Activated T-cell treated with anti-CD3 and anti-CD28 coated beads, Interleukin-2, amount 50 U/mL, for 1 hour (primary cell): Measurements from ENCODE around the gene CPEB2.
"Not testable (repeated sequence)": the region's sequence is repeated elsewhere in the genome, so short reads cannot be mapped to it uniquely, and the experiment has no call there.

Source experiments
- DNase-seq: peaks from one replicate; pipeline ENCODE4 v3.0.0-alpha.2; 2020

CPEB2 gene

GRCh38 chr4:15063341-15063740, 61.1 kb downstream of the CPEB2 start:
- no peak for DNase-seq

DNA sequence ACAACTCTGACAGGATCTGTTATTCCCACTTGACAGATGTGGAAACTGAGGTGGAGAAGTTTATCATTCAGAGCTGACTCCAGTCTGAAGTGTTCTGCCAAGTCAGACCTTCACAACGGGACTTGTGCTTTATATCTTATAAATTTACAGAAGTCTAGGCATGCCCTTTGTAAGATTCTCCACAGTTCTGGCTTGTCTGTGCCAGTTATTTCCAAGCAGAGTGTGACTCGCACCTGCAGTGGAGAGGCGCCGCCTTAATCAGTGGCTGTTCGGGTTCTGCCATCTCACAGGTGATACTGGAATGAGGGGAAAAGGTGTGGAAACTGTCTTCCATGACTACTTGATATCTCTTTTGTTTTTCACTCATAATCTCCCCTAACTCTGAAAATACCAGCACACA, 63.2 kb downstream of the CPEB2 start:
- no peak for DNase-seq

- DNase-seq, result no peak
Observed at GRCh38 chr4:15066140-15066539, 63.9 kb downstream of the CPEB2 start.

GRCh38 chr4:15068298-15068697, 66.0 kb downstream of the CPEB2 start:
- no peak for DNase-seq

DNA sequence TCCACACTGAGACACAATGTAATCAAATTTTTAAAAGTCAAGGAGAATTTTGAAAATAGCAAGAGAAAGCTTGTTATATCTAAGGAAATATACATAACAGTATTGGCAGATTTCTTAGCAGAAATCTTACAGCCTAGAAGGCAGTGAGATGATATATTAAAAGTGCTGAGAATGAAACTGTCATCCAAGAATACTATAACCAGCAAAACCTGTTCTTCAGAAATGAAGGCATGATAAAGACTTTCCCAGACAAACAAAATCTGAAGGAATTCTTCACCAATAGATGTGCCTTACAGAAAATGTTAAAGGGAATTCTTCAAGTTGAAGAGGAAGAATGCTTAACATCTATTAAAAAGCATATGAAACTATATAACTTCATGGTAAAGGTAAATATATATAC, 73.6 kb downstream of the CPEB2 start:
- DNase-seq, result no peak

DNA sequence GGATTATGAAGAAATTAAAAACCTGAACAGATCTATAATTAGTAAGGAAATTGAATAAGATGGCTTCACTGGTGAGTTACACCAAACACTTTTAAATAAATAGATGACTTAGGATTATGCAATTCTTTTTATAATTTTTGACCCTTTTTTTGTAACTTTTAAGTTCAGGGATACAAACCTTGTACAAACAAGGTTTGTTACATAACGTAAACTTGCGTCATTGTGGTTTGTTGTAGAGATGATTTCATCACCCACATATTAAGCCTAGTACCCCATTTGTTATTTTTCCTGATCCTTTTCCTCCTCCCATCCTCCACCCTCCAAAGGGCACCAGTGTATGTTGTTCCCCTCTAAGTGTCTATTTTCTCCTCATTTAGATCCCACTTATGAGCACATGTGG, 75.7 kb downstream of the CPEB2 start:
- no peak for DNase-seq

GRCh38 chr4:15078682-15079642, 76.7 kb downstream of the CPEB2 start:
- no peak for DNase-seq

DNA sequence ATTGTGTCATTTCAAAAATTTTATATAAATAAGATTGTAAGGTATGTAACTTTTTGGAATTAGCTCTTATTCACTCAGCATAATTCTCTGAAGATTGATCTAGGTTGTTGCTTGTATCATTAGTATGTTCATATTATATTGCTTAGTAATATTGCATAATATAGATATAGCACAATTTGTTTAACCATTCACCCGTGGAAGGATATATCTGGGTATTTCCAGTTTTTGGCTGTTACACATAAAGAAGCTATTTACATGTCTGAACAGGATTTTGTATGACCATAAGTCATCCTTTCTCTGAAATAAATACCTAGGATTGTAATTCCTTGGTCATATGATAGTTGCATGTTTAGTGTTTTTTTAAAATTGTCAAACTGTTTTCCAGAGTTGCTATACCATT, 82.5 kb downstream of the CPEB2 start:
- DNase-seq, result no peak

- DNase-seq, result not testable (repeated sequence)
Observed at GRCh38 chr4:15085762-15086161, 83.5 kb downstream of the CPEB2 start.

- not testable (repeated sequence) for DNase-seq
Observed at GRCh38 chr4:15086259-15086658, 84.0 kb downstream of the CPEB2 start.

GRCh38 chr4:15088394-15089035, 86.2 kb downstream of the CPEB2 start:
- DNase-seq, result no peak

DNA sequence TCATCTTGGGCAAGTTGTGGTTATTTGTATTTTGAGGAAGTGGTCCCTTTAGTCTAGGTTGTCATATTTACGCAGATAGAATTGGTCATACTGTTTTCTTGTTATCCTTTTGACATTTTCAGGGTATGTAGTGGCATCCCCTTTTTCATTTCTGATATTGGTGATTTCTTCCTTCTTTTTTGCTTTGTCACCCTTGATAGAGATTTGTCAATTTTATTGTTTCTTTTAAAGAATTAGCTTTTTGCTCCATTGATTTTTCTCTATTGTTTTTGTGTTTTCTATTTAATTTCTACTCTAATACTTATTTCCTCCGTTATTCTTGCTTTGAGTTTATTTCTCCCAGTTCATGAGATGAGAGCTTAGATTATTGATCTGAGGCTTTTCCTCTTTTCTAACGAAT, 87.7 kb downstream of the CPEB2 start:
- DNase-seq, result no peak

- no peak for DNase-seq
Observed at GRCh38 chr4:15100380-15100779, 98.1 kb downstream of the CPEB2 start.

GRCh38 chr4:15100994-15101695, 98.9 kb downstream of the CPEB2 start:
- DNase-seq, result no peak

GRCh38 chr4:15104825-15105224, 102.5 kb downstream of the CPEB2 start:
- DNase-seq, result no peak

- DNase-seq, result no peak
Observed at GRCh38 chr4:15106399-15106798, 104.1 kb downstream of the CPEB2 start.

GRCh38 chr4:15109600-15109999, 107.3 kb downstream of the CPEB2 start:
- DNase-seq, result no peak

DNA sequence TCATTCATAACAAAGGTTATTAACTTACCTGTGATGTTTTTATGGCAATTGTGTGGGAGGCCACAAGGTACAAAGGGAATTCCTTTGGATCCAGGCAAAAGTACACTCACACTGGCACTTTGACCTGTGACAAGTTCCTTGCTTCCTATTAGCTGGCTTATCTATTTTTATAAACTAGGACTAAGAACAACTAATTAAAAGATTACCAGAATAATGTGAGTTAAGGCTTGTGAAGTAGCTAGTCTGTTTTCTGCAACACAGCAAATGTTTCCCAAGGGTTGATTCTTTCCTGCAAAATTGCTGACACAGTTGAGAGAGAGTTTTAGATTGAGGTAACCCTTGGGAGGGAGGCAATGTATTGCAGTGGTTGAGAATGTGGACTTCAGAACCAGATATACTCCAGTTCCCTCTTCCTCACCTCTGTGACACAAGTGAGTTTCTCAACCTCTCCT, 107.9 kb downstream of the CPEB2 start:
- DNase-seq, result no peak

DNA sequence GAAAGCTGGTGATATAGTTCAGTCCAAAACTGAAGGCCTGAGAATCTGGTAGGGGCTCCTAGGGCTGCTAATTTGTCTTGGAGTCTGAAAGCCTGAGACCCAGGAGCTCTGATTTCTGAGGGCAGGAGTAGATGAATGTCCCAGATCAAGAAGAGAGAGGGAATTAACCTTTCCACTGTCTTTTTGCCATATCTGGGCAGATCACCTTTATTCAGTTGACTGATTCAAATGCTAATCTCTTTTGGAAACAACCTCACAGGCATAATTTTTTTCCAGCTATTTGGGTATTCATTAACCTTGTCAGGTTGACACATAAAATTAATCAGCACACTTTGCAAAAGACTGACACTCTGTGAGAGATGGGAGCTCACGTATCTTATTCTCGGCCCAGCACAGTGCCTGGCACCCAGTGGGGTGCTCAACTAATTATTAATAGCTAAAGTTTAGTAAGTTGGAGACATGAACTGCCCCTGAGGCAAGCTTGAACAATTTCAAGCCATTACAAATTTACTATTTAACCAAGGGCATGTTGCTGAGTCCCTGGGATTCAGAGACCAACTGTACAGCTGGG, 114.3 kb downstream of the CPEB2 start:
- DNase-seq, result no peak

DNA sequence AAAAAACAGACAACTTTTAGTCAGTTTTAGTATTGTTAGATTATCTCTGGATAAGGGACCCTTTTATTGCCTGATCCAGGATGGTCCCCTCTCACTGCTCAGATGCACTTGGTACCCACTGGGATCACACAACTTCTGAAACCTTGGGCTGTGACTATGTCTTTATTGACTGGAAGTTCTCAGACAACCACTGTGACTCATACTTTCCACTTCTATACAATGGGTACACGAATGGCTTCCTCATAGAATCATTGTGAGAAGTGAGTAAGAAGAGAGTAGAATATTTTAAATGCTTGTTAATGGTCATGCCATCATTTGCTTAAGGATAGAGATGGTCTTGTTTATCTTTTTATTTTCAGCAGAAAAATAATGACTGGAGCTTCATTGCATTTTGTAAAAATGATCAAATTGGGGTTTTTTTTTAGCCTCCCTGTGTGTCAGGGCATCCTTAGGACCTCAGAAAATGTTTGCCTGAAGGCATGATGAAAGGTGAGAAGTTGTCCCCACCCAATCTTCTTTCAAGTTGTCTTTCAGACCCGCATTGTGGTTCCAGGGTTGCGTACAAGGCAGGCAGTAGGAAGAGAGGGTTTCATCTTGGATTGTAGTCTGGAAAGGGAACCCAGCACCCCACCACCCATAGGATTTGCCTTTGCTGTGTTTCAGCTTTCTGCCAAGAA, 115.1 kb downstream of the CPEB2 start:
- DNase-seq, result no peak

DNA sequence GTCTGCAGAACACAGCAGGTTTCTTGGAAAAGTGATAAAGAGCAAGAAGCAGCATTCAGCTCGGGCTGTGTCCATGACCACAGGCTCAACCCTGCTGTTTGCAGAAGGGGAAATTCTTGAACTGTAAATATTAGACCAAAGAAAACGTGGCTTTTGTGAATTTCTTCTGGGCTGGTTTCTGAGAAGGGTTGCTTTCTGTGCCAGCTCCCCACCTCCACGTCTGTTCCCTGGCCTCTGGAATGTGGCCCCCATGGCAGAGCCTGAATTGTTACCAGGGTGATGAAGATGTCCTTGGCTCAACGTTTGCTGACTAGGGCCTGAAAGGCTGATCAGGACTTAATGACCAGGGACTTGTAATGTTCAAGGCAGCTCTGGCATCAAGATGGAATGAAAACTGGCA, 116.0 kb downstream of the CPEB2 start:
- no peak for DNase-seq
